Left lobe of liver (tissue), 2 donors: ENCODE measurements around the gene ZNF124. TPM values are rescaled to one million over a fixed set of nuclear protein-coding genes. Genes with fewer than 3 reads are reported as not detected.
A peak's percentile ranks its signal among the peaks of the same experiment; 100 is the strongest.
"Not testable (repeated sequence)": the region's sequence is repeated elsewhere in the genome, so short reads cannot be mapped to it uniquely, and the experiment has no call there.

ENCODE experiments used
- ATAC-seq: fragments of 200-7000 bp; cut with Tn5 transposase; one replicate; pipeline ENCODE4 v1.9.1; 2020; ENCODE audit warnings: mild to moderate bottlenecking, moderate library complexity
- DNase-seq: peaks from one replicate; pipeline ENCODE4 v3.0.0-alpha.2; 2020; ENCODE audit warnings: low spot score
- total RNA-seq: library from RNA; stranded (reverse); gene quantifications from one replicate; pipeline ENCODE4 v1.2.1, GENCODE V29; 2021
- donor health status: DM: no; HTN: no; CAD: no; lungs with moderate emphysema.
- donor health status: DM: no; HTN: yes; CAD: no.

The ZNF124 gene
- total RNA-seq, 1 donor from 2014 or later, result 5.3 TPM

DNA sequence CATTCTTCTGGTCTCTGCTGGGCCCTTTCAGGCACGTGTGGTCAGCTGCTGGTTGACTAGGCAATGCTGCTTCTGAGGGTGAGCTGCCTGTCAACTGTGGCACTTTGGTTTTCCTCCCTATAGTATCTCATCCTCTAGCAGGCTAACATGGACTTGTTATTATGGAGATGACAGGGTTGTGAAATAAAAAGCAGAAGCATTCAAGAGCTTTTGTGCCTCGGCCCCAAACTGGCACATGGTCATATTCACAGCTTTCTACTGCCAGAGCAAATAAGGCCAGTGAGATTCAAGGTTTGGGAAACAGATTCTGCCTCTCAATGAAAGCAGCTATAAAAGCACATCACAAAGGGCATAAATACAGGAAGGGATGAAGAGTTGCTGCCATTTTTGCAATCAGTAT, 1.6 kb upstream of the ZNF124 start:
- no peak for ATAC-seq

DNA sequence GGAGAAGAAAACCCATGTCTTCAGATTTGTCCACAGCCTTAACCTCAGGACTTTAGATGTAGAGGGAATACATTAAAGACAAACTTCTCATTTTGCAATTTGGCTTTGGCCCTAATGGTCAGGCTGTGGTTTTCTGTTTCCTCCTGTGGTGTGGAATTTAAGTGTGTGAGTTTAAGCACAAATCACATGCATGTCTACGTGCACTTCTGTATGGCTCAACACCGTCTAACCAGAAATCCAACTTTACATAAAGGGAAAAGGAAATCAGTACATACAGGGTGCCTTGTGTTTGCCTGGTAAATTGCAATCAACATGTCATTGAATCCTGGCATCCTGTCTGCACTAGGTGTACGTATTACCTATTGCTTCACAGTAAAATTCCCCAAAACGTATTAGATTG, 1.2 kb upstream of the ZNF124 start:
- ATAC-seq, result no peak
- DNase-seq, result no peak

More for the DNA sequence above, 1.6 kb upstream of the ZNF124 start:
- DNase-seq, result no peak

DNA sequence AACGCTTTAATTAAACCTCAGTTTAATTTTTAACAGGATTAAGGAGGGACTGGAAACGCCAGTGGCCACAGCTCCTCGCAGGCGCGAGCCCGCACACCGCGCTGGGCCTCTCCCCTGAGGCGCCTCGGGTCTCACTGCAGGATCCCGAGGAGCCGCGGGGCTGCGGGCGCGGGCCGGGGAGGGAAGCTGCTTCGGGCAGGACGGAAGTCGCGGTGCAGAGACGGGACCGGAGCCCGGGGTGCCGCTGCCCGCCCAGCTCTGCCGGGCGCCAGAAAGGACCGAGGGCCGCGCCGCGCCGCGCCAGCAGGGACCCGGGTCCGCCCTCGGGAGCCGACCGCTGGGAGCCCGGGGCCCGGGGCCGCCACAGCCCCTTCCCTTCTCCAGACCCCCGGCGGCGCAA, 377 bp downstream of the ZNF124 start:
- peak; percentile 77 for ATAC-seq
- not testable (repeated sequence) for DNase-seq

DNA sequence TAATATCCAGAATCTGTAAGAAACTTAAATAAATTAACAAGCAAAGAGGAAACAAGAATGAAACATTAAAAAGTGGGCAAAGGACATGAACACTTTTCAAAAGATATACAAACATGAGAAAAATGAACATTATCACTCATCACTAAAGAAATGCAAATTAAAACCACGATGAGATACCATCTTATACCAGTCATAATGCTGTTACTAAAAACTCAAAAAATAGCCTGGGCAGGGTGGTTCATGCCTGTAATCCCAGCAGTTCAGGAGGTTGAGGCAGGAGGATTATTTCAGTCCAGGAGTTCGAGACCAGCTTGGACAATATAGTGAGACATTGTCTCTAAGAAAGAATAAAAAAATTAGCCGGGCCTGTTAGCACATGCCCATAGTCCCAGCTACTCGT, 6.1 kb downstream of the ZNF124 start:
- ATAC-seq, result no peak

DNA sequence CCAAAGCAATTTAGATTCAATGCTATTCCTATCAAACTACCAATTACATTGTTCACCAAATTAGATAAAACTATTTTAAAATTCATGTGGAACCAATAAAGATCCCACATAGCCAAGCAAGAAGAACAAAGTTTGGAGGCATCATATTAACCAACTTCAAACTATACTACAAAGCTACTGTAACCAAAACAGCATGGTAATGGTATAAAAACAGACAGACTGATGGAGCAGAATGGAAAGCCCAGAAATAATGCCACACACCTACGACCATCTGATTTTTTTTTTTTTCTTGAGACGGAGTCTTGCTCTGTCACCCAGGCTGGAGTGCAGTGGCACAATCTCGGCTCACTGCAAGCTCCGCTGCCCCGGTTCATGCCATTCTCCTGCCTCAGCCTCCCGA, 7.1 kb downstream of the ZNF124 start:
- ATAC-seq, result no peak
- no peak for DNase-seq

More for the DNA sequence above, 6.1 kb downstream of the ZNF124 start:
- no peak for DNase-seq

DNA sequence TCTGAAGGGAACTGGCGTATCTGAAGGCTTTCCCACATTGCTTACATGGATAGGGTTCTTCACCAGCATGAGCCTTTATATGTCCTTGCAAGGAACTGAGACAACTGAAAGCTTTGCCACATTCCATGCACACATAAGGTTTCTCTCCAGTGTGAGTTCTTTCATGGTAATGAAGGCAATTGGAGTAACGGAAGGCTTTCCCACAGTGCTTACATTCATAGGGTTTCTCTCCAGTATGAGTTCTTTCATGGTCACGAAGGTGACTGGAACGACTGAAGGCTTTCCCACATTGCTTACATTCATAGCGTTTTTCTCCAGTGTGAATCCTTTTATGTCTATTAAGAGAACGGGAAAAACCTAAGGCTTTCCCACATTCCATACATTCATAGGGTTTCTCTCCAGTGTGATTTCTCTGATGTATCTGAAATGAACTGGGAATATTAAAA, 15.0 kb downstream of the ZNF124 start:
- no peak for DNase-seq
- ATAC-seq, result no peak

DNA sequence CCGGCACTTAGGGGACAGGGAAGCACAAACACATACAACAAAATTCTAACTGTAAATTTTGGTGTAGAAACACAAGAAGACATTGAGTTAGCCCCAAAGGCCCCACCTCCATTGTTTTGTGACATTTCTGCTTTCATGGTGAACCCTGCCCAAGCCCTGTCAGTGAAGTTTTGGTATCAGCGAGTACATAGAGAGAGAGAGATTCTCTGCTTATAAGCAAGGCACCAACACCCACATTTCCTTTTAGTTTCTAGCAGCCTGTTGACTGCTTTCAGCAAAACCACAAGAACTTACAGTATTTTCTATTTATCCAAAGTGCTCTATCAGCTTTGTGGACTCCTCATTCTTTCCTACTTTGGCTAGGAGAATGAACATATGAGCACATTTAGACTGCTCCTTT, 24.0 kb downstream of the ZNF124 start:
- no peak for DNase-seq
- ATAC-seq, result no peak

DNA sequence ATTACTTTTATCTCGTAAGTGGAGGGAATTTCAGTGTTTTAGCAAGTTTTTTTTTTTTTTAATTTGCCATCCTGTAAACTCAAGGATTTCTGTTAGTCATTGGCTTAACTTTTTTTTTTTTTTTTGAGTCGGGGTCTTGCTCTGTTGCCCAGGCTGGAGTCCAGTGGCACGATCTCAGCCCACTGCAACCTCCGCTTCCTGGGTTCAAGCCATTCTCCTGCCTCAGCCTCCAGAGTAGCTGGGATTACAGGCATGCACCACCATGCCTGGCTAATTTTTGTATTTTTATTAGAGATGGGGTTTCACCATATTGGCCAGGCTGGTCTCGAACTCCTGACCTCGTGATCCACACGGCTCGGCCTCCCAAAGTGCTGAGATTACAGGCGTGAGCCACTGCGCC, 24.7 kb downstream of the ZNF124 start:
- not testable (repeated sequence) for ATAC-seq, DNase-seq

DNA sequence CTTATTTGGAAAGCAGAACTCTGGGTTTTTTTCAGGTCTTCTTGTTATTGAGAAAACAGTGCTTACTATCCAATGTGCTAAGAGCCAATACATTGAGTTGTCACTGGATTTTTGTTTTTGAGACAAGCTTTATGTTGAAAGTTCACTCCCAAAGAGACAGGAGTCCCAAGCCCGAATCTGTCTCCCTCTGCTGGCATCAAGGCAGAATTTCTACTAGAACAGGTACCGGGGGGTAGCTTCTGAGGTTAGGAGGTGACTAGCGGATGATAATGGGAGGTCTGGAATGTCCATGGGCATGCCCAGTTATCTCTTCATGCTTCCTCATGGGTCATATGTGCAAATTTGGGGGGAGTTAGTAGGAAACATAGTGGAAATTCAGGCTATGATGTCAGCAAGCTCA, 25.1 kb downstream of the ZNF124 start:
- ATAC-seq (no peak), DNase-seq (no peak)

DNA sequence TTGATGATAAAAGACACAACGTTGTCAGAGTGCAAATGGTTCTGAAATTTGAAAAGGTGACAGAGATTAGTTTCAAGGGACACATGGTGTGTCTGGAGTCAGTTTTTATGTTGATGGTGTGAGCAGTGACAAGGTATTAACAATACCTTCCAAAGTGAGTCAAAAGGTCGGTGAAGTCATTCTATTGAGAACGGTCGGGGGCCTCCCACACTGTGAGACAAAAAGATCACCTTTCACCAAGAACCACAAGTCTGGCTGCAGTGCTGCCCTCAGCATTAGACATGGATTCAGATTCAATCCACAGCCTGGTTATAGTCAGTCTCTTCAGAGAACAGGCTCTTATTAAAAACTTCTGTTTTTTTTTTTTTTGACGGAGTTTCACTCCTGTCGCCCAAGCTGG, 26.5 kb downstream of the ZNF124 start:
- ATAC-seq, result no peak
- no peak for DNase-seq

DNA sequence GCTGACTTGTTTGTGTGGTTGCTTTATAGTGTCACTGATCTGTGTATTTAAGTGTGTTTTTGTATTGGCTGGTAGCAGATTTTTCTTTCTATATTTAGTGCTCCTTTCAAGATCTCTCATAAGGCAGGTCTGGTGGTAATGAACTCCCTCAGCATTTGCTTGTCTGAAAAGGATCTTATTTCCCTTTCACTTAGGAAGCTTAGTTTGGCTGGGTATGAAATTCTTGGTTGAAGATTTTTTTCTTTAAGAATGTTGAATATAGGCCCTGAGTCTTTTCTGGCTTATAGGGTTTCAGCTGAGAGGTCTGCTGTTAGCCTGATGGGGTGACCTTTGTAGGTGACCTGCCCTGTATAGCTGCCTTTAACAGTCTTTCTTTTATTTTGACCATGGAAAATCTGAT, 32.3 kb downstream of the ZNF124 start:
- not testable (repeated sequence) for ATAC-seq, DNase-seq

DNA sequence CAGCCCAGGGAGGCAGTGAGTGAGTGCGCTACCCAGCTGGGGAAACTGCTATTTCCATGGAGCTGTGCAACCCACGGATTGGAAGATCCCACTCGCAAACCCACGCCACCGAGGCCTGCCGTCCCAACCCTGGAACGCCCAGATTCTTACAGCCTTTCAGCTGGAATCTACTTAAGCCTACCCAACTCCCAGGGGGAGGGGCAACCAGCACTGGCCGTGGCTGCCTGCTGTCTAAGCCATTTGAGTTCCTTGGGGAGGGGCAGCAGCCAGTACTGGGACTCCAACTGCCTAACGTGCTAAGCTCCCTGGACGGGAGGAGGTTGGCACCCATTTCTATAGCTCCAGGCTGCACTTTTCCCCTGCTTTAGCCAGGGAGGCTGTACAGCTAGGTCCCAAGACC, 40.6 kb downstream of the ZNF124 start:
- no peak for ATAC-seq
- no peak for DNase-seq

DNA sequence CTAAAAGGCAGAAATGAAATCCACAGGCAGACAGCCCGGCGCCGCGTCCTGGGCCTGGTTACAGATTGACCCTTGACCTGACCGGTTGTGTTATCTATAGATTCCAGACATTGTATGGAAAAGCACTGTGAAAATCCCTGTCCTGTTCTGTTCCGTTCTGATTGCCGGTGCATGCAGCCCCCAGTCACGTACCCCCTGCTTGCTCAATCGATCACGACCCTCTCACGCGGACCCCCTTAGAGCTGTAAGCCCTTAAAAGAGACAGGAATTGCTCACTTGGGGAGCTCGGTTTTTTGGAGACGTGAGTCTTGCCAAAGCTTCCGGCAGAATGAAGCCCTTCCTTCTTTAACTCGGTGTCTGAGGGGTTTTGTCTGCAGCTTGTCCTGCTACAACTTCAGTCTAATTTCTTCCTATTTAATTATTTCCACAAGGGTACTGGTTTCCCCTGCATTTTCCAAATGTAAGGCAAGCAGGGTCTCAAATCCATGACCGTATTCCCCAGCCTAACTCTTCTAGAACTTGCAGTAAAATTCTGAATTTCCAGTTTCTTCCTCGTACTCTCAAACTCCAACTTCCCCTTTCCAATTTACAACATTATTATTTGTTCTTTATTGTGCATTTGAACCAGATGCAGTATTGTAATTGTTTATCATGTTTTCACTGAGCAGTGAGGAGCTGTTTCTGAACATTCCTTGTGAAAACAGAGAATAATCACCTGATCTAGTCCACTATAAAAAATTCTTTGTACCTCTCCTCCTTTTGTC, 44.1 kb downstream of the ZNF124 start:
- DNase-seq, ATAC-seq: not testable (repeated sequence)

DNA sequence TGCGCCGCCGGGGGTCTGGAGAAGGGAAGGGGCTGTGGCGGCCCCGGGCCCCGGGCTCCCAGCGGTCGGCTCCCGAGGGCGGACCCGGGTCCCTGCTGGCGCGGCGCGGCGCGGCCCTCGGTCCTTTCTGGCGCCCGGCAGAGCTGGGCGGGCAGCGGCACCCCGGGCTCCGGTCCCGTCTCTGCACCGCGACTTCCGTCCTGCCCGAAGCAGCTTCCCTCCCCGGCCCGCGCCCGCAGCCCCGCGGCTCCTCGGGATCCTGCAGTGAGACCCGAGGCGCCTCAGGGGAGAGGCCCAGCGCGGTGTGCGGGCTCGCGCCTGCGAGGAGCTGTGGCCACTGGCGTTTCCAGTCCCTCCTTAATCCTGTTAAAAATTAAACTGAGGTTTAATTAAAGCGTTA, 45.2 kb downstream of the ZNF124 start:
- DNase-seq, result not testable (repeated sequence)
- peak; percentile 80 for ATAC-seq

DNA sequence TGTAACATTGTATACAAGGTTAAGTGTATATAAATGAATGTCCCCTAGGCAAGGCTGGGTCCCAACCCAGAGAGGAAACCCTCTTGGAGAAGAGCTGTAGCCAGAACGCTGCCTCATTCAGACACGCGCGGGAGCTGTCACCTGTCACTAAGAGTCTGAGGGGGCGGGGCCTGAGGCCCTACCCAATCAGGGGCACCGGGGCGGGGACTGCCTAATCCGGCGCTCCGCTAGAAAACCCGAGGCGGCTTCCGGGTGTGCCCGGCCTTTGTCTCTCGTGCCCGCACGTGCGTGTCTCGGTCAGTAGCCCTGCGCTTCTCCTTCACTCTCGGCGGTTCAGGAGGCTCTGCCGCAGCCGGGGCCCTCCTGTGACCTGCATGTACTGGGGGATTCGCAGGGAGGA, 45.7 kb downstream of the ZNF124 start:
- peak; percentile 99 for ATAC-seq
- not testable (repeated sequence) for DNase-seq

DNA sequence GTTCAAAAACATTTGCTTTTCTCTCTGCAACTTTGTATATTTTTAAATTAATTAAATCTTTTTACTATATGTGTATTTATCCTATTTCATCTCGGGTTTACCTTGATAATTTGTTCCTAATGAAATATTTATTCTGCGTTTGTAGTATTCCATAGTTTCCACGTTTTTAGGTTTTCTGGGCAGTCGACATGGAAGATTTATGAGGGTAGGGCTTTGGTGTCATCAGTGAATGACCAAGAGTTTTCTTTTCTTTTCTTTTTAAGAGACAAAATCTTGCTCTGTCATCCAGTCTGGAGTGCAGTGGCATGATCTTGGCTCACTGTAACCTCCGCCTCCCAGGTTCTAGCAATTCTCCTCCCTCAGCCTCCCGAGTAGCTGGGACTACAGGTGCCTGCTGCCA, 50.4 kb downstream of the ZNF124 start:
- DNase-seq, result no peak
- ATAC-seq, result no peak

DNA sequence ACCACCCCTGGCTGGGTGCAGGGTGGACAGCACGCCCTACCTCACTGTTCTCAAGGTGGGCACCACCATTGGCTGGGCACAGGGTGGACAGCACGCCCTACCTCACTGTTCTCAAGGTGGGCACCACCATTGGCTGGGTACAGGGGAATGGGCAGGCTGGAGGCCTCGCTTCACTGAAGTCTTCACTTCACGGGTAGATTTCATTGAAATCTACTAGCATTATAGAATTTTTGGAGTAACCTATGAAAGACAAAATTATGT, 51.5 kb downstream of the ZNF124 start:
- not testable (repeated sequence) for ATAC-seq, DNase-seq

DNA sequence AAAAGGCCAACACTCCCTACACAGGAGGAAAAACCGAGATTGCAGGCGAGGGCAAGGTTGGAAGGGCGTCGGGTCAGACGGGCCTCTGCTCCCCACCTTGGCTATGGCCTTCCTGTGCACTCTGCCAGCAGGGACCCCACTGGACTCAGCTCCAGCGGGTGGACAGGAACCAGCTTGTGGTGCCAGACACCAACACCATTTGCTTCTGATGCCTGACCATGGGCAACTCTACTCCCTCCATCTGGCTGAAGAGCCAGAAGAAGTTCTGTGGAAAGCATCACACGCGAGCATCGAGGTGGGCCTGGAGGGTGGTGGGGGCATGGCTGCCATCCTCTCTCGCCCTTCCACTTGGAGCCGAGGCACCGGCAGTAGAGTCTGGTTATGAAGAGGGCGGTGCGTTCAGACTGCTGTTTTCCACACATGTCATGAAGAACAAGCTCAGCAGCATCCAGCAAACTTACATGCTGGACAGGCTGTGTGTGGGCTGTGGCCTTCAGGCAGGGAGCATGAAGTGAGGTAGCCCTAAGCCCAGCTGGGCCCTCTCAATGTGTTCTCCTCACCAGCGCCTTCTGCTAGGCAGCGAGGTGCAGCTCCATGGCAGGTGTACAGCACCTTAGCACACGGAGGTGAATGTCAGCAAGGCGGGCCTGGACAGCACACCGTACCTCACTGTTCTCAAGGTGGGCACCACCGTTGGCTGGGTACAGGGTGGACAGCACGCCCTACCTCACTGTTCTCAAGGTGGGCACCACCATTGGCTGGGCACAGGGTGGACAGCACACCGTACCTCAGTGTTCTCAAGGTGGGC, 52.0 kb downstream of the ZNF124 start:
- ATAC-seq, result no peak
- no peak for DNase-seq

DNA sequence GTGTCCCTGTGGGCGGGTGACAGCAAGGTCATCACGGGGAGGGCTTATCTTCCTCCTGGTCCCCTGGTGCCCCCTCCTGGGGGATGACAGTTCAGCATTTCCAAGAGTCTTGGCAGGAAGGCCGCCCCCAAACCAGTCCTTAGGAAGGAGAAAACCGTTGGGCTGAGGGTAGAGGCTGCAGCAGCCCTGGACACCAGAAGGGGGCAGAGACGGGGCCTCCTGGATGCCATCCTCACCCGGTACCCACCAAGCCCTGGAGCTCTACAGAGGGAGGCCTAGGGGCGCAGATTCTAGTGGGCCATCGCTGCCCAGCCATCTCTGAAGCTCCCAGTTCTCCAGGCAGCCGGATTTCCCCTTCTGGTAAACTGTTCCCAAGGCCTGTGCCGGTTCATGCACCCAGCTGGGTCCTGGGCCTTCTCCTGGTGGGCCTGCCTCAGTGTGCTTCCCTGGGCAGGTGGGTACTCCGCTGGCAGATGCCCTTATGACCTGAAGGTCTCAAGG, 52.8 kb downstream of the ZNF124 start:
- ATAC-seq, result peak; percentile 26
- DNase-seq, result no peak

DNA sequence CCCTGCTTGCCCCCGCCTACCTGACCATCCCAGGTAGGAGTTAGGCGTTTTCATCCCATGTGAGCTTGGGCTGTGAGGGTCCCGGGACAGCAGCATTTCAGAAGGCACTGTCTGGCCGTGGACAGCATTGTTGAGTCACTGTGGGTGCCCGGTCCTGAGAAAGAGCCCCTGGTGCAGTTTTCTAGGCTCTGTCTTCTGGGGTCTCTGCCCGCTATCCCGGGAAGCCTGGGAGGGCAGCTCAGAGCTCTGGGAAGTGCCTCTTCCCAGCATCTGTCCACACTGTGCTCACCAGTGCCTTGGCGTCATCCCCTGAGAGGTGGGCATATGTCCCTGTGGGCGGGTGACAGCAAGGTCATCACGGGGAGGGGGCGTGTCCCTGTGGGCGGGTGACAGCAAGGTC, 56.3 kb downstream of the ZNF124 start:
- ATAC-seq (no peak), DNase-seq (no peak)

DNA sequence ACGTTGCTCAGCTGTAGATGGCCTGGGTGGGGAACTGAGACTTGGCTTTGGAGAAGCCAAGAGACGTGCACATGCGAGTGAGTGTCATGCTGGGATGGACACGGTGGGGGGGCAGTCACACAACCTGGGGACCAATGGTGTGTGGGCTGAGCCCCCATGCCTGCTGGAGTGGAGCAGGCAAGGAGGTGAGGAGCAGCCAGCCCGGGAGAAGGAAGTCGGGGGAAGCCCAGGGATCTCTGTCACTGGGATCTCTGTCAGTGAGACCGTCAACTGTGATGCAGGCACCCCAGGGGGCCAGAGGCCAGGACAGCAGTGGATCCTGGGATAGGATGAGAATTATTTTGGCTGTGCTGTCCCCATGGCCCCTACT, 56.7 kb downstream of the ZNF124 start:
- DNase-seq (no peak), ATAC-seq (no peak)
